ENCODE data around the gene SLC22A8. TPM values are rescaled to one million over a fixed set of nuclear protein-coding genes. Genes with fewer than 3 reads are reported as not detected.

SLC22A8 gene
- total RNA-seq, 1 experiment from 2014 or later: not detected

DNA sequence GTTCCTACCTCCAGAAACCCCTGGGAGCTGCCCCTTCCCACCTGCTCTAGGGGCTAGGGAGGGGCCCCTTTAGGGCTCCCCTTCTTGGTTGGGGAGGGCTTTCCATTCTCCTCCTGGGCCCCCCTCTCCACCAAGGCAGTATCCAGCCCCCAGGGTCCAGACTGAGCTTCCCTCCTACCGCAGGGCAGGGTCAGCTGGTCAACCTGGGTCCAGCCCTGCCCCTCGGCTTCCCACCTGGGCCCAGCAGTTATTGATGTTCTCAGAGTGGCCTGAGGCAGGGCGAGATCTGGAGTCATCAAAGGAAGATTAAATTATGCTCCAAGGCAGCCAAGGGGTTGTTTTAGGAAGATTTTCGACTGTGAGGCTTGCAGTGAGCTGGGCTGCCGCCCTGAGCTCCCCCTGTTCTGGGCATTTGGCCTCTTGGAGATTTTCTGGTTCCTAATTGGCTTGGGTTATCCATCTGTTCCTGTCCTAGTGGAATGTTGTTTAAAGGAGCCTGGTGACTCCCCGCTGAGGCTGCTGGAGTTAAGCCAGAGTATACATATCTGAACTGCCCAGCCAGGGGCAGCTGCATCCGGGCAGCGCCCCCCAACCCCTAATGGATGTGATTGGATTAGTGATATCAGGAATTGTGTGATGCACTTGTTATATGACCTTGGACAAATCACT is 1.8 kb upstream of the SLC22A8 start:
- intact Hi-C loops (cut with micrococcal nuclease; ENCODE audit: unreplicated experiment): no loop called here
- ATAC-seq (no peak), DNase-seq (ENCODE audit: low read depth, low spot score) (no peak)
- peaks cover 10% of the 10 kb centered on the region for H3K4me1 ChIP-seq (ENCODE audit: control insufficient read depth, insufficient read depth, low read length)
- H3K36me3 ChIP-seq (ENCODE audit: control insufficient read depth, insufficient read depth, low read length): no peaks in the 10 kb centered on the region
- no peaks in the 10 kb centered on the region for H3K9me3 ChIP-seq (ENCODE audit: control insufficient read depth, insufficient read depth, low read depth, low read length)
- no peak overlapping the region for H3K4me3 ChIP-seq (ENCODE audit: low read depth in 2 of 2, low read length in 2 of 2)
- no peaks in the 10 kb centered on the region; the same call in 1 of the 2 replicates for H3K27me3 ChIP-seq (ENCODE audit: control insufficient read depth, insufficient read depth, low read length)
- BruUV-seq (replicated peaks): no TSS peak
- ChIA-PET CTCF (interaction anchor here (0.6 kb wide), 1 partner anchor 8 kb away, joined by 3 read pairs; no protein-coding TSS in a partner anchor), POLR2A (interaction anchor here (0.6 to 0.8 kb wide), 2 partner anchors 108 to 186 kb away, joined by 3 to 10 read pairs; no protein-coding TSS in a partner anchor)
- TF ChIP-seq SIN3A (IDR thresholded peaks at IDR 0.05; ENCODE audit: borderline replicate concordance, insufficient read depth, low read depth, low read length): no peak
- no peak for TF ChIP-seq POLR2AphosphoS5 (IDR thresholded peaks at IDR 0.05; ENCODE audit: low read depth, low read length)
- TF ChIP-seq, protein P1, sequence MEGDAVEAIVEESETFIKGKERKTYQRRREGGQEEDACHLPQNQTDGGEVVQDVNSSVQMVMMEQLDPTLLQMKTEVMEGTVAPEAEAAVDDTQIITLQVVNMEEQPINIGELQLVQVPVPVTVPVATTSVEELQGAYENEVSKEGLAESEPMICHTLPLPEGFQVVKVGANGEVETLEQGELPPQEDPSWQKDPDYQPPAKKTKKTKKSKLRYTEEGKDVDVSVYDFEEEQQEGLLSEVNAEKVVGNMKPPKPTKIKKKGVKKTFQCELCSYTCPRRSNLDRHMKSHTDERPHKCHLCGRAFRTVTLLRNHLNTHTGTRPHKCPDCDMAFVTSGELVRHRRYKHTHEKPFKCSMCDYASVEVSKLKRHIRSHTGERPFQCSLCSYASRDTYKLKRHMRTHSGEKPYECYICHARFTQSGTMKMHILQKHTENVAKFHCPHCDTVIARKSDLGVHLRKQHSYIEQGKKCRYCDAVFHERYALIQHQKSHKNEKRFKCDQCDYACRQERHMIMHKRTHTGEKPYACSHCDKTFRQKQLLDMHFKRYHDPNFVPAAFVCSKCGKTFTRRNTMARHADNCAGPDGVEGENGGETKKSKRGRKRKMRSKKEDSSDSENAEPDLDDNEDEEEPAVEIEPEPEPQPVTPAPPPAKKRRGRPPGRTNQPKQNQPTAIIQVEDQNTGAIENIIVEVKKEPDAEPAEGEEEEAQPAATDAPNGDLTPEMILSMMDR (IDR thresholded peaks at IDR 0.05): no peak
- TF ChIP-seq, protein P2, sequence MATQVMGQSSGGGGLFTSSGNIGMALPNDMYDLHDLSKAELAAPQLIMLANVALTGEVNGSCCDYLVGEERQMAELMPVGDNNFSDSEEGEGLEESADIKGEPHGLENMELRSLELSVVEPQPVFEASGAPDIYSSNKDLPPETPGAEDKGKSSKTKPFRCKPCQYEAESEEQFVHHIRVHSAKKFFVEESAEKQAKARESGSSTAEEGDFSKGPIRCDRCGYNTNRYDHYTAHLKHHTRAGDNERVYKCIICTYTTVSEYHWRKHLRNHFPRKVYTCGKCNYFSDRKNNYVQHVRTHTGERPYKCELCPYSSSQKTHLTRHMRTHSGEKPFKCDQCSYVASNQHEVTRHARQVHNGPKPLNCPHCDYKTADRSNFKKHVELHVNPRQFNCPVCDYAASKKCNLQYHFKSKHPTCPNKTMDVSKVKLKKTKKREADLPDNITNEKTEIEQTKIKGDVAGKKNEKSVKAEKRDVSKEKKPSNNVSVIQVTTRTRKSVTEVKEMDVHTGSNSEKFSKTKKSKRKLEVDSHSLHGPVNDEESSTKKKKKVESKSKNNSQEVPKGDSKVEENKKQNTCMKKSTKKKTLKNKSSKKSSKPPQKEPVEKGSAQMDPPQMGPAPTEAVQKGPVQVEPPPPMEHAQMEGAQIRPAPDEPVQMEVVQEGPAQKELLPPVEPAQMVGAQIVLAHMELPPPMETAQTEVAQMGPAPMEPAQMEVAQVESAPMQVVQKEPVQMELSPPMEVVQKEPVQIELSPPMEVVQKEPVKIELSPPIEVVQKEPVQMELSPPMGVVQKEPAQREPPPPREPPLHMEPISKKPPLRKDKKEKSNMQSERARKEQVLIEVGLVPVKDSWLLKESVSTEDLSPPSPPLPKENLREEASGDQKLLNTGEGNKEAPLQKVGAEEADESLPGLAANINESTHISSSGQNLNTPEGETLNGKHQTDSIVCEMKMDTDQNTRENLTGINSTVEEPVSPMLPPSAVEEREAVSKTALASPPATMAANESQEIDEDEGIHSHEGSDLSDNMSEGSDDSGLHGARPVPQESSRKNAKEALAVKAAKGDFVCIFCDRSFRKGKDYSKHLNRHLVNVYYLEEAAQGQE (IDR thresholded peaks at IDR 0.05; ENCODE audit: insufficient read depth in 1 of 2, low read depth in 2 of 2, low read length in 1 of 2): no peak
- TF ChIP-seq TCF7L2 (IDR thresholded peaks at IDR 0.05; ENCODE audit: low read depth, low read length): no peak
- in situ Hi-C loops (cut with HindIII; ENCODE audit: low pct_unique_long_range_greater_than_20kb, low sequenced_read_pairs): no loop called here
- no peak overlapping the region for H3K27ac ChIP-seq (ENCODE audit: low read length)

DNA sequence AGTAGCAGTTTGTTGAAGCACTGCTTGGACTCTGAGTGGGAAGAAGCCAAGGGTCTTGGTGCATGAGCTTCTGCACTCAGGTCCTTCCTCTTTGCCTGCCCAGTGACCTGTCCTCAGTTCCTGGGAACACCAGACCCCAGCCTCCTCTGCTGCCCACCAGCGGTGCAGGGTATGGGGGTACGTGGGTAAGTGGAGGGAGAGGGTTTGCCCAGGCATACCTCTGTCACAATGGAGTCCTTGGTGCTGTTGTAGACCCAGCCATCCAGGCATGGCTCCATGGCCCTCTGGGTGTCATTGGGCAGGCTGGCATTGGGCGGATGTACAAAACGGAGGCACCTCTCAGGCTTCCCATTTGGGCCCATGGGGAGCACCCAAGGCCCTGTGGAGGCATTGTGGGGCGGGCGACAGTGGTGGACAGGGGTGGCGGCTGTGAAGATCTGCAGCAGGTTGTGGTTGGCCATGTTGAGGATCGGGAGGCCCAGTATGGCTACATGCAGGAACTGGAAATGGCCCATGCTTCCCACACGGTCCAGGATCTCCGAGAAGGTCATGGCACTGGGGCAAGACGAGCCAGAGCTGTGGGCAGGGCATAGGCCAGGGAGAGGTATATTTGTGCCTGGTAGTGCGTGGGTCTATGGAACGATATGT is 1.1 kb downstream of the SLC22A8 start:
- intact Hi-C loops (cut with micrococcal nuclease; ENCODE audit: unreplicated experiment): no loop called here
- CTCF ChIA-PET: no interaction called here
- Histone ChIP-seq H3K27ac (ENCODE audit: low read length) (no peak overlapping the region), H3K27me3 (ENCODE audit: control insufficient read depth, insufficient read depth, low read length) (no peaks in the 10 kb centered on the region; the same call in 1 of the 2 replicates), H3K4me1 (ENCODE audit: control insufficient read depth, insufficient read depth, low read length) (peaks cover 10% of the 10 kb centered on the region), H3K36me3 (ENCODE audit: control insufficient read depth, insufficient read depth, low read length) (no peaks in the 10 kb centered on the region), H3K9me3 (ENCODE audit: control insufficient read depth, insufficient read depth, low read depth, low read length) (no peaks in the 10 kb centered on the region), H3K4me3 (ENCODE audit: low read depth in 2 of 2, low read length in 2 of 2) (no peak overlapping the region)
- no peak for ATAC-seq
- TF ChIP-seq, protein P2 (IDR thresholded peaks at IDR 0.05; ENCODE audit: insufficient read depth in 1 of 2, low read depth in 2 of 2, low read length in 1 of 2): no peak
- DNase-seq (ENCODE audit: low read depth, low spot score): no peak
- BruUV-seq (replicated peaks): no TSS peak
- POLR2A ChIA-PET: no interaction called here
- in situ Hi-C loops (cut with HindIII; ENCODE audit: low pct_unique_long_range_greater_than_20kb, low sequenced_read_pairs): no loop called here

Measured in Panc1 (cell line).